Fibroblast of the conjunctiva (primary cell): ENCODE measurements around the gene QPCT.
A peak's percentile ranks its signal among the peaks of the same experiment; 100 is the strongest.
"Not testable (repeated sequence)": the region's sequence is repeated elsewhere in the genome, so short reads cannot be mapped to it uniquely, and the experiment has no call there.

ENCODE experiments used
- DNase-seq: peaks from one replicate; pipeline ENCODE4 v3.0.0-alpha.2; 2010; ENCODE audit warnings: low read depth

The QPCT gene

DNA sequence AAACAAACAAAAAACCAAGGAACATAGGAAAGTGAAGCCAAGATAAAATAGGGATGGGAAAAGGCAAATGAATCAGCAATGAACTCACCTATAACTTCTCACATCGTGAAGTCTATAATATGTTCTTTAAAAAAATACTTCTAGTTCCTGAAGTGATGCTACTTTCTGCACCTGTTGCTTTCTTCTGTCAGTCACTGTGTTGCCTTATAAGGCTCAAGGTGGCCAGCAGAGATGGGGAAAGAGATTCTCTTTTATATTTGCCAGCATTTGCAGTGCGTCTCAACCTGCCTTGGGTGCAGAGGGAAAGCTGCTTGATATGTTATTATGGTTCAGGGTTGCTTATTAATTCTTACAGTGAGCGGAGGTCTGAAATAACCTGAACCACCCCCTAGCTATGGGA, 14.0 kb downstream of the QPCT start:
- no peak for DNase-seq

DNA sequence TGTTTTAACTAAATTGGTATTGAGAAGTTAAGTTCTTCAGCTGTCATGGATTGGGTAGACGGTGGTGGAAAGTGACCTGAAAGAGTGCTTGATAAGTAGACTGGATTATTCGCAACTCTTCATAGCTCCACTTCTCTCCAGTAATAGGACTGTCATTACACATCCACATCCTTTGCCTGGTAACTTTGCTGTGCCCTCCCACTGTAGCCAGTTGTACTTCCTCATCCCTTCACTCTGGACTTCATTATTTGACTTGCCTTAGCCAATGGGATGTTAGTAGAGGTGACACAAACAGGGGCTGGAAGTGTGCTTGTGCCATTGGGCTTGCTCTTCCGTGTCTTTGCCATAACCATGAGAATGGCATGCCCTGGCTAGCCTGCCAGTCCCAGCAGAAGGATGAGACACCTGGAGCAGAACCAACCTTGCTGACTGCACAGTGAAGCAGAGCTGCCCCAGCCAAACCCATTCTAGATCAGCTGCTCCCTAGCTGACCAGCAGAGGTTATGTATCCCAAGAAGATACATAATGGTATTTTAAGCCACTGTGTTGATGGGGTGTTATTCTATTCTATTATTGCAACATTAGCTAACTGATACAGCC, 16.9 kb downstream of the QPCT start:
- no peak for DNase-seq

DNA sequence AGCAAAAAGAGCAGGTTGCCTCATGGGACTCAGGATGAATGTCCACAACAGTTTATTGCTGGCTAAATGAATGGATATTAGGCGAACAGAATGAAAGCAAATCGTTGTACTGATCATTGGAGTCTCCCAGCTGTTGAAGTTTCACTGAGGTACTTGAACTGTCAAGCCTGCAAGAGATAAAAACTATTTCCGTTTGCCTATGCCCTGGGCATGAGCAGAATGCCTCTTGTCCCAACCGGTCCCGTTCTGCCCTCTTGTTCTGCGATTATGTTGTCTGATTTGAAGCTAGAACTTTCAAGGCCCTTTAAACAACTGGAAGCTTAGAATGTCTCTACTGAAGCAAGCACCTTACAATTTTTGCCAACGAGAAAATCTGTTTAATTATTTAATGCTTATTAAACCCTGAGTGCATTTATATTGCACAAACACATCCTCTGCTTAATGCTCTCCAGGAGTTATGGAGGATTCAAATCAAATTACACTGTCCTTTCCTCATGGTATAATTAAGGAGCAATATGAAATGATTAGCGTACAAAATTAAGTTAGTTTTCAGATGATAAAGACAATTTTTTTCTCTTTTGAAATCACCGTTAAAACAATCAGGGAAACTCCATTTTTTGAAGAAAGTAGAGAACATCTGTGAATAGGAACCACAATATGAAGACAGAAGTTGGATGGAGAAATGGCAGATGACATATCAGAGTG, 17.7 kb downstream of the QPCT start:
- no peak for DNase-seq

DNA sequence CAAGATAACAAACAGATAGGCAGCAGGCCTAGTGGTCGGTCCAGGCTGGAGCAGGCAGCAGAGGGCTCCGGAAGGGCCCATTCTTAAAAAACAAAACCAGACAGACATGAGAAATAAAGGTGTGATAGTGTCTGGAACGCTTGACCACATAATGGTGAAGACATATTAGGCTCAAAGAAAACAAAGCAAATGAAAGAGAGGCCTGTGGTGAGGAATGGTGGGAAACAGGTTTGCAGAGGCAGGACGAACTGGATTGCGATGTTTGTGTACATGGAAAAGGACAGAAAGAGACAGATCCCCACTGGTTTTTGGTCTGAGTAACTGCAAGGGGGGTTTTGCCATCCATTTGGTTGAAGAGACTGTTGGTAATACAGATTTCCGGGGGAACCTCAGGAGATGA, 19.9 kb downstream of the QPCT start:
- DNase-seq = no peak

DNA sequence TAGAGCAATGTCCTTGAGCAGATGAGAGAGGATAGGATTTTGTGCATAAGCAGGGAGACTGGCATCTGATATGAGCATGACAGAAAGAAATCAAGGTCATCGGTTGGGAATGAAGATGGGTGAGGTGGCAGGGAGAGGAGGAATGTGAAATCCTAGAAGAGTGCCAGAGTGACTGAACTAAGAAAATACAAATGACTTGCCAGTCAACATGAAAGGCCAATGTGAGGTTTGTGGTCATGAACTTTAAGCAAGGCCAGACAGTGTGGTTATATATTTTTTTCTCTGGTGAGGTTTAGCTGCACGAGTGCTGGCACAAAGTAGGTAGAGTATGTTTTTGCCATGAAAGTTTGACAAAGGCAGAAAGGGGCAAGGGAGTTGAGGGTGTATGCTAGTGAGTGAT, 21.2 kb downstream of the QPCT start:
- no peak for DNase-seq

DNA sequence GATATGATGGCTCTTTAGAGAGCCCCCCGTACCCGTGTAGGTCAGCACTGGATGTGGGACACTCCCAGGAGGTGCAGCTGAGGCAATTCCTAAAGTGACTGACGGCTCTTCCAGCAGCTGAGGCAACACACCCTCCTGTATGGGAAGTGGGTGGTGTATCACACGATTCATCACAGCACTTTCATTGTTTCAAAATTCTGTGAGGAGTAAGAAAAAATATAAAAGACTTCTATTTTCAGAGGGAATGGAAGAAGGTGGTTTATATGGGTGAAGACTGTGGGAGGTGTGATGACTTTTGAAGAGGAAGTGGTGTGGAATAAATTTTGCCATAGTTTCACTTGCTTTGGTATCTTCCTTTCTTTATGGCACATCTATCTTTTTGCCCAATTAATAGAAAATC, 22.3 kb downstream of the QPCT start:
- DNase-seq = no peak

DNA sequence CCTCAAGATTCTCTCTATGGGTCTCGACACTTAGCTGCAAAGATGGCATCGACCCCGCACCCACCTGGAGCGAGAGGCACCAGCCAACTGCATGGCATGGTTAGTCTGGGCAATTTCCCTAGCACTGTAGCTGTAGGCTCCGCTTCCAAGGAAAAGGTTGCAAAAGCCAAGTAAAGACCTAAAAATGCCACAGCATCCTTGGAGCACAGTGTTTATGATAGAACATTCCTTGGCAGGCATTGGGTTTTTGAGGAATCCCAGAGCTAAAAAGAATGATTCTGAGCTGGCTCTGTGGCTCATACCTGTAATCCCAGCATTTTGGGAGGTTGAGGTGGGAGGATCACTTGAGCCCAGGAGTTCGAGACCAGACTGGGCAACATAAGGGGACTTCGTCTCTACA, 22.9 kb downstream of the QPCT start:
- no peak for DNase-seq

DNA sequence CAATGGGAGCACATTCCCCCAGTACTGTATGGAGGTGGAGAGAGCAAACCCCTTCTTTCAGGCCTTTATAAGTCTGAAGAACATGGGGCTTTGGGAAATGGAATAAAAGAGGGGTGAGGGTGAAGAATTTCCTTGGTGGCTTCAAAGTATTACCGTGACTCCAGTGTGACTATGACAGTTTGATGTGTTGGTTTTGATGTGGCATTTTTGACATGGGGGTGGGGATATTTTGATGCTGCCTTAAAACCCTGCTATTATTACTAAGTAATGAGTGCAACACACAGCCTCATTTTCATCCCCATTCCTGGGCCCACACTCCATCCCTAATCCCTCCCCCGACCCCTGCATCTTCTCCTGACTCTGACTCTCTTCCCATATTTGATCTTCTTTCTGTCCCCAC, 23.6 kb downstream of the QPCT start:
- DNase-seq = no peak

DNA sequence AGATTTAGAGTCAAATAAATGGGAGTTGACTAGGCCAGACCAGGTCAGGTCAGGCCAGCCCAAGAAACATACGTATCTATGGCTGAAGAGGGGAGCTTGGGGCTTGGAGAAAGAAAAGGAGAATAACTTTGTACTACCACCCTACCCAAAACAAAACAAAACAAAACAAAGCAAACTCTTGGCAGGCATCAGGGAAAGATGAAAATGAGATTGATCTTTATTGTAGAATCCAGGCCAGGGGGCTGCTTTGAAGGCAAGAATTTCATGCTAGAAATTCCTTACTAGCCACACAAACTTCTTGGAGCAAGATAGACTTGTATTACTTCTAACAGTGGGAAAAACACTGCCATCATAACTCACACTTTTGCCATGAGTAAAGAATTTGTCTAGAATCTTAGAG, 26.2 kb downstream of the QPCT start:
- no peak for DNase-seq

DNA sequence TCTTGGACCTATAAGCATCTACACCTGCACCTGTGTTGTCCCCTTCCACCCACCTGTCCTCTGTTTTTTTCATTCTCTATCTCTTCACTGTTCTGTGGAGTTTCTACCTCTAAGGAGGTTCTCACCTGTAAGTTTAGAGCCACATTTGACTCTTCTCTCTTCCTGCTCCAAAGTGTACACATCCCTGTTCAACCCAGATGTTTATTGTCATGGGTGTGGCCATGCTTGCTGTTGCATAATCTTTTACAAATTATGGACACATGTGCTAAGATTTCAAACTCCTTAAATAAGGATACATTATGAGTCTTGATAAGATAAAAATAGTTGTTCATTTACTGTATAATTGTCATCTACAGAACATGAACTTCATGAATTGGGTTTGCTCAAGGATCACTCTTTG, 27.6 kb downstream of the QPCT start:
- DNase-seq = no peak

DNA sequence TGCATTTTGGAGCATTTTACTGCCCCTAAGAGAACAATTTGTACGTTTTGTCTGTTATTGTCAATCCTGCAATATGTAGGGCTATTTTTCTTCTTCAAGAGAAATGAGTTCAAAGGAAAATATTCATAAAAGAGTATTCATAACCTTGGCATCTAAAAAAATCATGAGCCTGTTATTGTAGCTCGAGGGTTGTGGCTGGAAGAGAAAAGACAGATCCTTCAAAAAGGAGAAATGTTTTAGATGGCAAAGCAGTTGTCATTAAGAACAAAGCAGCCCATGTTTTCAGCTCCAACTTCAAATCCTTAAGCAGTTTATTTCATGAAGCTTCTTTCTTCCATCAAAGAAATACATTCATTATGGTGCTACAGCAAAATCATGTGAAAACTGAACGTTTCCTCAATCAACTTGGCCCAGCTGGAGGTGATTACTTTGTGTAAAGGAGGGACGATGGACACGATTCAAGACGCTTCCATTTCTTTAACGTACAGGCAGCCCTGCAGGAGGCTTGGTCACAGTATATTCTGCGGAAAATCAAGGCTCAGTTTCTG, 31.4 kb downstream of the QPCT start:
- DNase-seq = no peak

DNA sequence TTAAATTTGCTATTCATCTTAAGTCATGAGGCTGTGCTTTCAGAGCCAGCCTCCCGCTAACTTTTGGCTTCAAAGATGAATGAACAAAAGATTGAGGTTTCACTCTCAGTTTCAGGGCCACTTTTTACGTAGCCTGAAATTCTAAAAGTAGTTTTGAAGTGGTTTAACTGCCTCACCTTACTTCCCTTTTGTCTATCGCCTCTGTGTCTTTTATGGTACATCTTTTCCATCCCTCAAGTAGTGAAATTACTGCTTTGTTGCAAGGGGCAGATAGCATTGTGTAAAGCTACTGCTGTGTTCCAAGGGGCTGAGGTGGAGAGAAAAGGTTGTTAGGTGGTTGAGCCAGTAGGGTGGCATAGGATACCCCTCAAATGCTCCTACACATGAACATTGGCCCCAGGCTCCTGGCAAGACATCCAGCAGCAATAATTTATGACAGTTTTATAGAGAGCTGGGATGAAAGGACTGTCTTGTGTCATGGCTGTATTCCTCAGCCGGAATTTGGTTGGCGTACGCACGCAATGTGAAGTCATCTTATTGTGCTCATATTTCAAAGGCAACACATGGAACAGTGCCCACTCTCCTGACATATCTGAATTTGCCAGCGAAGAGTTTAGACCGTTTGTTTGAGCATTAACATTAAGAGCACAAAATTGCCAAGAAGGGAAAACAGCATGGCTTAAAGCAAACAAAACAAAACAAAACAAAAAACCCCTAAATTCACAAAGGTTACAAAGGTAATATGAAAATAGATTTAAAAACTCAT, 32.2 kb downstream of the QPCT start:
- DNase-seq = peak; percentile 63

DNA sequence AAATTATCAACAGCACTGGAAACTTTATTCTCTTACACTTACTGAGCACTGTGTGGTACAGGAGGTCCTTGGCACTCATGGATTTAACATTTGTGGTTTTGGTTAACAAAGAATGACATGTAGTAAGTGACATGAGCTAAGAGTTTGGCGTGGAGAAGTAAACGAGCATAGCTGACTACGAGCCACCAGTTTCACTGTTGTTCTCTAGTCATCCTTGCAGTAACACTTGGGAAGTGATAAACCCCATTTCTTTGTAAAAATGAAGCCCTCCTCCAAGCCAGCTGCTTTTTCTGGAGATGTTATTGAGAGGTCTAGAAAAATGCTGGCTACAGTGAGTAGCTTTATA, 32.7 kb downstream of the QPCT start:
- DNase-seq = no peak

DNA sequence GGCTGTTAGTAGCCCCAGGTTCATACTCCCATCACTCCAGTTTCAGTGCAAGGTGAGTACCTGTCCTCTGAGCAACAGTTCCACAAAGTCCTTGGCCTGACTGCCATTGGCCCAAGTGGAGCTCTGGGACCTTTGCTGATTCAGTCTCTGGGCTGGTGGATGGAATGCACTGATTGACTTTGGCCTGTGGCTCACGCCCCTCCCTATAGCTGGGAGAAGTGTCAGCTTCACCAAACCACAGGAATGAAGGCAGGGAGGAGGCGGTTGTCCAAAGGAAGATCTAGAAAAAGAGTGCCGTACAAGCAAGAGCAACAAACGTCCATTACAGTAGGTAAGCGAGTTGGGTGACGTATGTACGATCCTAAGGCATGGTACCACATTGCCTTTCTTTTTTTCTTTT, 34.0 kb downstream of the QPCT start:
- no peak for DNase-seq

DNA sequence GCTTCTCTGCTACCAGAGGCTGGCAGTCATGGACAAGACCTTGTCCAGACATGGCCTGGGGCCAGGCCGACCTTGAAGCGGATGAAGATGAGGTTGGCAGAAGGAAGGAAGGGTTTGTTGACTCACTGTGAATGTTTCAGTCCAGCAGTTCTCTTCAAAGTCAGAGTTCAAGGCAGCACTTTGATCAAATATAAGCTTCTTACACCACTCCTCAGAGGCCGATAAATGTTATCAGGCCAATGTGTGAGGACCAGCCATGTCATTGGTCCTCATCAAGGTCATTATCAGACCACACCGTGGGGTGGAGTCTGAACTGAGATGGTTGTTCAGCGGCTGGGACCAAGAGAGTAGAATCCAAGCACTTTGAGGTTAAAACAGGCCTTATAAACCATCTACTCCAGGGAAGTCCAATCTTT, 35.5 kb downstream of the QPCT start:
- DNase-seq = no peak

DNA sequence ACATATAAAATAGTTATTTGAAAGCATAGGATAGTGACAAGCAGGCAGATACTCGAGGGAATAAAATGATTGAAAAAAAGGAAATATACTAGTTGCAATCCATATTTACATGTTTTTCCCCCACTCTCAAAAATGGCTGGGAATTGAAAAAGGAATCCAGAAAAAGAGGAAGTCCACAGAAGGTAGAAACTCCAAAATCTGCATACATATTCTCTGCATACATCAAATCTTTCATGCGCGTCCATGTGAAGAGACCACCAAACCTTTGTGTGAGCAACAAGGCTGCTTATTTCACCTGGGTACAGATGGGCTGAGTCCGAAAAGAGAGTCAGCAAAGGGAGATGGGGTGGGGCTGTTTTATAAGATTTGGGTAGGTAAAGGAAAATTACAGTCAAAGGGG, 36.4 kb downstream of the QPCT start:
- not testable (repeated sequence) for DNase-seq

DNA sequence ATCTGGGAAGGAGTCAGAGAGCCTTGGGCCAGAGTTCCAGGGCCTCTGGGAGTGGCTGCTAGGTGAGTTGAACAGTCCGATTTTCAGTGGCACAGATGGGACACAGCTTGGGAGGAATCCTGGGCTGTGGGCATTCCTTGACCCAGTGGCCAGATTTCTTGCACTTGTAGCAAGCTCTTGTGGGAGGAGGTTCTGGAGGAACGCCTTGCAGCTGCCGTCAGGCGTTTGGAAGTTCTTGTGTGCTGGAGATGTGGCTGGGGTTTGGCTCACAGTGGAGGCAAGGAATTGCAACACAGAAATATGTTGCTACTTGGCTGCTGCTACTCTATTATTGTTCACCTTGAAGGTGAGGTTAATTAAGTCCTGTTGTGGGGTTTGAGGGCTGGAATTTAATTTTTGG, 39.8 kb downstream of the QPCT start:
- not testable (repeated sequence) for DNase-seq

DNA sequence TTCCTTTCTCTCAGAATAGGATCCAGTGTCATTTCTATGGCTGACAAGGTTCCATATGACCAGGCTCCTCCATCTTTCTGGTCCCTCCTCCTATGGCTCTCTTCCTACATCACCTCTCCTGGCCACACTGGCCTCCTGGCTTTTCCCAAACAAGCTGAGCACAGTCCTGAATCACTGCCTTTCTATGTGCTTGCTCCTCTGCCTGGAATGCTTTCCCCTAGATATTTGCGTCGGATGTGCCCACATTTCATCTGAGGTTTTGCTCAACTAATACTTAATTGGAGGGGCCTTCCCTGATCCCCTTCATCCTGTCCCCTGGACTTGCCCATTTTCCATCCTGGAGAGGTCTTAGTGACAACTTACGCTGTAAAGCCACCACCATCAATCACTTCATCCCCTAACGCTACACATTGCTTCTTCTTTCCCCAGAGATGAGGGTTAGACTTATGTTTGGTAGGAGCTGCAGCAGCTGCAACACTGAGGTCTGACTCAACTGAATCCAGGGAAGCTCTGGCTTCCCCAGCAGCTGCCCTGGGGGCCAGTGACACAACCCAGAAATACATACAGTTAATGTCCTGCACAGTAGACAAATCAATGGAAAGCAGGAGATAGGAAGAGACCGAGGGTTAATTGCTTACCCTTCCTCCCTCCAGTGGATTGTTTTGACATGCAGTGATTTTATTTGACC, 42.9 kb downstream of the QPCT start:
- DNase-seq = no peak

DNA sequence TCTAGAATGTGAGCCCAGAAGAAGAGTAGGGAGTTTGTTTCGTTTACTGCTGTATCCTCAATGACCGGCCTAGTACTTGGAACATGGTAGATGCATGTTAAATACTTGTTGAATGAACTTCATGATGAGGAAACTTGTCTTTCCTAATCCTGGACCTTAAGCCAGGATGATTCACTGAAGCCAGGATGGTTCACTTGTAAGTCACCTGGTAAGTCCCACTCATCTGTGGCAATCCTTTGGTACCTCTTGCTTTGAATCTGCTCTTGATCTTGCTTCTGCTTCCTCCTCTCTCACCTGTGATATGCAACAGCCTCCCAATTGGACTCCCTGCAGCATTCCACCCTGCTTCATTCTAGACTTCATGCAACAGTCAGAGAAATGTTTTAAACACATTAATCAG, 43.6 kb downstream of the QPCT start:
- peak; percentile 46 for DNase-seq

DNA sequence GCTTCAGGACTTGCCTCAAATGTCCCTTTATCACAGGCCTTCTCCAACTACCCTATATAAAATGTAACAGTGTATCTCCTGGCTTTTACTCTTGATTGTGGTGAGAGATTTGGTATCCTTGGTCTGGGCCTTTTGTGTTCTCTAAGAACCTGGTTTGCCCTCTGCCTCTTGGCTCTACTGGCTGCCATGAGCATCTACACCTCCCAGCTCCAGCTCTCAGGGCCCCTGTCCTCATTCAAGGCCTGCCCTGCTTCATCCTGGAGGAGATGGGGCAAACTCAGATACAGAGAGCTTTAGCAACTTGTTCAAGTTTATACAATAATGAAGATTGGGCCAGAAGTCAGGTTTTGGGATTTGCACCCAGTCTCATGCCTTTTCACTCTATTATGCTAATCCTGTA, 45.0 kb downstream of the QPCT start:
- DNase-seq = no peak

DNA sequence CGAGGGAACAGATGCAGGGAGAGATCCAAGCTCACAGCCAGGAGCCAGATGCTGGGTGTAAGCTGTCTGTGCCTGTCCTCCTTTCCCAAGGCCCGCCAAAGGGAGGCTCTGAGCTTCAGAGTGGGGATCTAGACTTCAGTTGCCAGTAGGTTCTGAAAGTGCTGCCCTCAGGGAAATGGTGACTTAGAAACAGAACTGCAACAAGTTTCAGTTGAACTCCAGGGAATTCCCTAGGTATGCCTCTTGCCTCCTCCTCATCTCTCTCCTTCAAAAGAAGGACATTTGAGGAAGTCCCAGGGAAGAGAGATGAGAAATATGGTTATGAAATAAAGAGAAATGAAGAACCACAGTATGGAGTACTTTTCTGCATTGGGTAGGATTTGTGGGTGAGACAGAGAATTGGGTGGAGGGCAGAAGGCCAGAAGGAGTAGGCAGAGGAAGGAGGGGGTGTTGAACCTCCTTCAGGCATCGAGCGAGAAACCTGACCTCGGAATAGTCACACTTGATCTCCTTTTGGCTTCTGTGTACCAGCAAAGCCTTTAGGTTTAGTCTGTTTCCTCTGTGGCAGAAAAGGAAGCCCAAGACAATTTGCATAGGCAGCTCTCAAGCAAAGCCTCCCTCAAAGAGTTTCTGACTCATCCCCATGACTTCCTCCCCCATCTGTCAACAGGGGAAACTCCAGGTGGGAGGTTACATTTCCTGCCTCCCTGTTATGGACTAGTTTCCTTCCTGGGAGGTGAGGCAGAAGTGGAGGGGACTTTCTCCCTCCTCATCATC, 45.7 kb downstream of the QPCT start:
- peak; percentile 42 for DNase-seq

DNA sequence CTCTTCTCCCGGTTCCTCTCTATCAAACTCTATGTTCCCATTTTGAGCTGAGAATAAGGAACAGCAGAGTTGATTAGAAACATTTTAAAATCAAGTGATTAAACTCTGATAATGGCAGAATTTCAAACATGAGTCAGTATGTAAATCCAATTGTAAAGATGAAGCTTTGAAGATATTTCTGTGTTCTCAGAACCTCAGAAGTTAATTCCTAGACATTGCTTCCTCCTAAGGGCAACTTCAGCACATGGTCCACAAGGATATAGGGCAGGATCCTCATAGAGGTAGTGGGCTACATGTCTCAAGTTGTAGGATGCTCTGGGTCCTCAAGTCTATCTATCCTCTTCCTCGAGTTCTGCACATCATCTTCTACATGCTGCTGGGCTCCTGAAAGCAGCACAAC, 46.3 kb downstream of the QPCT start:
- no peak for DNase-seq
